GM12878 (cell line): ENCODE data around the gene NPSR1. TPM values are rescaled to one million over a fixed set of nuclear protein-coding genes. Genes with fewer than 3 reads are reported as not detected.

Source experiments
- ATAC-seq: fragments of 200-7000 bp; cut with Tn5 transposase; 3 replicates; pipeline ENCODE4 v1.9.1; 2020; ENCODE audit warnings: mild to moderate bottlenecking, moderate library complexity
- BruUV-seq: library from RNA; stranded (reverse); fragments of 400-500 nt; replicated peaks from 2 replicates; lab custom pipeline; 2021; lab: Mats Ljungman, UMichigan
- CTCF ChIA-PET: fragments of 300-600 bp; sonication (Branson Sonifier 250); formaldehyde crosslinking; extraction: SDS; loops from one replicate; lab custom pipeline; 2021; ENCODE audit warnings: inconsistent platforms; lab: Yijun Ruan, JAX
- POLR2A ChIA-PET: fragments of 350-600 bp; formaldehyde crosslinking; extraction: SDS; loops from one replicate; lab custom pipeline; 2021; ENCODE audit warnings: inconsistent platforms; lab: Charles Lee
- RAD21 ChIA-PET: fragments of 300-600 bp; sonication (Branson Sonifier 250); formaldehyde crosslinking; loops from one replicate; lab custom pipeline; 2023; ENCODE audit warnings: antibody characterized with exemption; ENCODE audit not compliant: unreplicated experiment; lab: Charles Lee
- SMC1A ChIA-PET: fragments of 300-600 bp; sonication (Branson Sonifier 250); formaldehyde crosslinking; loops from one replicate; lab custom pipeline; 2023; ENCODE audit not compliant: unreplicated experiment, uncharacterized antibody; lab: Charles Lee
- DNase-seq: peaks from one replicate; pipeline ENCODE4 v3.0.0-alpha.2; 2011; ENCODE audit warnings: low read depth, low spot score
- FAIRE-seq: peaks from 3 replicates; lab custom pipeline; 2011; peaks lifted over from hg19 to GRCh38; lab: Jason Lieb, UNC
- H2AFZ ChIP-seq: 2 replicates; pipeline ENCODE4 v1.6.0; 2011; ENCODE audit warnings: low read depth, low read length, control low read depth; ENCODE audit not compliant: control insufficient read depth
- H3K27ac ChIP-seq: 2 replicates; pipeline ENCODE4 v1.5.1; 2011; ENCODE audit warnings: control low read depth; ENCODE audit not compliant: control insufficient read depth, insufficient read depth
- H3K27me3 ChIP-seq, 2 experiments: replicated peaks in 1 of 2; 2 replicates each; pipeline versions ENCODE4 v1.6.0 to v1.6.1; 2011; ENCODE audit warnings: low read length in 1 of 2; ENCODE audit not compliant: control insufficient read depth in 2 of 2, insufficient read depth in 2 of 2
- H3K36me3 ChIP-seq, 2 experiments: 2 replicates each; pipeline ENCODE4 v1.5.1; 2011; ENCODE audit warnings: low read length in 1 of 2; ENCODE audit not compliant: control insufficient read depth in 2 of 2, insufficient read depth in 2 of 2
- H3K4me1 ChIP-seq: 2 replicates; pipeline ENCODE4 v1.6.1; 2011; ENCODE audit warnings: mild to moderate bottlenecking, low read length, moderate library complexity, mixed read lengths; ENCODE audit not compliant: control insufficient read depth, insufficient read depth
- H3K4me2 ChIP-seq: 2 replicates; pipeline ENCODE4 v1.6.0; 2011; ENCODE audit warnings: control low read depth; ENCODE audit not compliant: control insufficient read depth, insufficient read depth
- H3K4me3 ChIP-seq: fragments of 200-600 bp; sonication (generic); 2 replicates; pipeline ENCODE4 v1.5.1; 2016
- H3K79me2 ChIP-seq: 2 replicates; pipeline ENCODE4 v1.6.0; 2011; ENCODE audit warnings: low read length; ENCODE audit not compliant: control insufficient read depth, insufficient read depth
- H3K9ac ChIP-seq: 2 replicates; pipeline ENCODE4 v1.8.0; 2011; ENCODE audit warnings: low read length, control low read depth, mixed read lengths; ENCODE audit not compliant: control insufficient read depth, insufficient read depth
- H3K9me3 ChIP-seq: replicated peaks from 3 replicates; pipeline ENCODE4 v1.5.1; 2011; ENCODE audit warnings: mild to moderate bottlenecking, low read length; ENCODE audit not compliant: control insufficient read depth, insufficient read depth
- H4K20me1 ChIP-seq: 2 replicates; pipeline ENCODE4 v1.6.0; 2011; ENCODE audit not compliant: control insufficient read depth, insufficient read depth
- BACH1 ChIP-seq: fragments of 450-650 bp; IDR thresholded peaks from 2 replicates; pipeline ENCODE4 v1.6.1; 2017; ENCODE audit warnings: mild to moderate bottlenecking, borderline replicate concordance
- BRCA1 ChIP-seq: IDR thresholded peaks from 2 replicates; pipeline ENCODE4 v1.6.1; 2011; ENCODE audit warnings: low read depth, low read length, improper control_type of control experiment
- CBX3 ChIP-seq: fragments of 200-600 bp; sonication (generic); IDR thresholded peaks from 2 replicates; pipeline ENCODE4 v1.6.1; 2016; ENCODE audit warnings: low read depth, borderline replicate concordance
- DPF2 ChIP-seq: fragments of 450-650 bp; IDR thresholded peaks from 2 replicates; pipeline ENCODE4 v1.6.1; 2017; ENCODE audit warnings: mild to moderate bottlenecking
- E2F4 ChIP-seq: IDR thresholded peaks from 2 replicates; pipeline ENCODE4 v1.6.1; 2012; ENCODE audit warnings: low read depth, low read length, improper control_type of control experiment
- E2F8 ChIP-seq: fragments of 450-650 bp; IDR thresholded peaks from 2 replicates; pipeline ENCODE4 v1.6.1; 2018; ENCODE audit warnings: mild to moderate bottlenecking, low read depth, moderate library complexity; ENCODE audit not compliant: partially characterized antibody
- ELK1 ChIP-seq: IDR thresholded peaks from 2 replicates; pipeline ENCODE4 v1.6.1; 2012; ENCODE audit warnings: low read depth, low read length, improper control_type of control experiment
- IKZF1 ChIP-seq: fragments of 450-650 bp; conservative IDR thresholded peaks from 2 replicates; pipeline ENCODE4 v1.6.1; 2017; ENCODE audit warnings: antibody characterized with exemption, mild to moderate bottlenecking
- KDM1A ChIP-seq: fragments of 200-600 bp; sonication (generic); IDR thresholded peaks from 2 replicates; pipeline ENCODE4 v1.6.1; 2016; ENCODE audit warnings: borderline replicate concordance
- NR2C2 ChIP-seq: IDR thresholded peaks from 2 replicates; pipeline ENCODE4 v1.6.1; 2011; ENCODE audit warnings: borderline replicate concordance, low read depth; ENCODE audit not compliant: control insufficient read depth, insufficient read length
- POLR2A ChIP-seq: IDR thresholded peaks from 2 replicates; pipeline ENCODE4 v1.6.1; 2011; ENCODE audit warnings: low read depth, mild to moderate bottlenecking, low read length
- SIN3A ChIP-seq: IDR thresholded peaks from 2 replicates; pipeline ENCODE4 v1.6.1; 2012; ENCODE audit warnings: low read depth, low read length, improper control_type of control experiment
- SP1 ChIP-seq: IDR thresholded peaks from one replicate; pipeline ENCODE4 v1.6.1; 2011; ENCODE audit warnings: low read depth, low read length
- ZNF24 ChIP-seq: fragments of 450-650 bp; IDR thresholded peaks from 2 replicates; pipeline ENCODE4 v1.6.1; 2017; ENCODE audit warnings: antibody characterized with exemption, mild to moderate bottlenecking
- ZNF592 ChIP-seq: fragments of 450-650 bp; IDR thresholded peaks from 2 replicates; pipeline ENCODE4 v1.6.1; 2017; ENCODE audit warnings: mild to moderate bottlenecking, moderate library complexity
- ZZZ3 ChIP-seq: IDR thresholded peaks from 2 replicates; pipeline ENCODE4 v1.6.1; 2011; ENCODE audit warnings: low read depth; ENCODE audit not compliant: control insufficient read depth, insufficient read length
- WGBS: methylation state at CpG from one replicate; pipeline ENCODE4 v1.1.6; 2016; ENCODE audit warnings: low lambda C conversion rate; ENCODE audit not compliant: insufficient replicate concordance, insufficient coverage; ENCODE audit errors: missing lambda C conversion rate; 5-methylcytosine and 5-hydroxymethylcytosine counted together
- in situ Hi-C: fragments of 300-500 bp; cut with MboI; formaldehyde crosslinking; loops from 9 replicates; pipeline ENCODE4 v1.14.3; 2018; ENCODE audit warnings: mixed read lengths
- intact Hi-C: fragments of 100-400 bp; cut with micrococcal nuclease; formaldehyde crosslinking; loops from one replicate; pipeline ENCODE4 v1.14.2; 2022; ENCODE audit not compliant: unreplicated experiment
- polyA plus RNA-seq, 11 experiments: library from polyadenylated mRNA; depleted of rRNA in 4 of 11; unstranded in 6 of 11; stranded (reverse) in 5 of 11; fragments of >200 nt; fragmentation: Nextera tagmentation in 4 of 11; fragmentation: Illumina TruSeq in 1 of 11; extraction: Ambion mirVana in 4 of 11; extraction: Trizol in 1 of 11; gene quantifications; 1 replicate in 1 of 11; 2 replicates in 10 of 11; pipeline versions ENCODE4 v1.2.1 to v1.2.3, GENCODE V29; 2011 to 2016; ENCODE audit warnings: inconsistent platforms in 2 of 11, missing spikeins in 2 of 11, low read depth in 1 of 11
- total RNA-seq, 4 experiments: library from RNA; depleted of rRNA in 3 of 4; stranded (reverse); fragments of >200 nt in 3 of 4; fragmentation: Illumina TruSeq in 1 of 4; extraction: Trizol in 1 of 4; gene quantifications; 2 replicates each; pipeline versions ENCODE4 v1.2.1 to v1.2.3, GENCODE V29; 2013 to 2021

NPSR1 gene
- total and polyA plus RNA-seq, 10 of the 15 experiments (the other 5 are each of a cell fraction or from before 2014, with no cell fraction given) = 0.20 TPM; not detected in 9

DNA sequence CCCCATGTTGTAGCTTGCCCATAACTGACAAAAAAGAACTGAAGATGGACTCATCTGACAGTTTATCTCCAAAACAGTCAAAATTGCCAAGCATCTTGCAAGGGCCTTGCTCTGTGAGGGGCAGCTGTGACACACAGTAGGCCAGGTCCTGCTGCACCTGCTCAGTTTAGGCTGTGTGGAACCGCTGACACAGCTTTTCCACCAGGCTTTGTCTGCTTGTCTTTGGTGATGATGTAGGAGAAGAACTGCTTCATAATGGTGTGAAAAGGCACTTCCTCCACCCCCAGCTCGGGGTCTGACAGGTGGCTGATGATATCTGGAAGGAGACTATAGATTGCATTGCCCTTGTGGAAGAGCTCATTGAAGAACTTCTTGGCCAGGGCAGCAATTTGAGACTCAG lies 92.6 kb downstream of the NPSR1 start:
- H2AFZ ChIP-seq = no peak overlapping the region
- H3K27me3 ChIP-seq = no peaks in the 10 kb centered on the region
- POLR2A ChIA-PET = interaction anchor here (0.7 to 2.4 kb wide), 8 partner anchors 8 to 71 kb away, joined by 3 to 8 read pairs (median 4); no protein-coding TSS in a partner anchor
- TF ChIP-seq ZNF24 (no peak), ZZZ3 (no peak), CBX3 (no peak), DPF2 (peak; percentile 79; the same call in 1 of the 2 replicates), E2F4 (no peak), BRCA1 (no peak), POLR2A (no peak), KDM1A (no peak), NR2C2 (no peak), ELK1 (no peak), SP1 (no peak), SIN3A (no peak), IKZF1 (peak; percentile 46; the same call in 1 of the 2 replicates), E2F8 (no peak), ZNF592 (no peak), BACH1 (peak; percentile 35; the same call in 1 of the 2 replicates)
- H3K4me2 ChIP-seq = no peak overlapping the region
- H3K4me1 ChIP-seq = no peaks in the 10 kb centered on the region
- H3K36me3 ChIP-seq = no peaks in the 10 kb centered on the region
- in situ Hi-C loops = no loop called here
- ATAC-seq (no peak), FAIRE-seq (no peak), DNase-seq (no peak)
- no peaks in the 10 kb centered on the region for H3K79me2 ChIP-seq
- no peak overlapping the region for H3K27ac ChIP-seq
- no peak overlapping the region for H3K9ac ChIP-seq
- CTCF ChIA-PET = interaction anchor here (2.1 kb wide), 1 partner anchor 16 kb away, joined by 12 read pairs; no protein-coding TSS in a partner anchor
- RAD21 ChIA-PET = interaction anchor here (0.7 to 16.3 kb wide), 4 partner anchors 7 to 284 kb away, joined by 3 to 362 read pairs (median 27); no protein-coding TSS in a partner anchor
- no peak overlapping the region for H3K4me3 ChIP-seq
- BruUV-seq = no TSS peak
- intact Hi-C loops = loop anchor here (10.0 kb wide), 1 partner anchor 974 kb away; no protein-coding TSS in a partner anchor
- H3K9me3 ChIP-seq = no peaks in the 10 kb centered on the region; the same call in 2 of the 3 replicates
- 0% methylated on average over 2 of the region's 2 CpGs for WGBS
- no peaks in the 10 kb centered on the region for H4K20me1 ChIP-seq
- SMC1A ChIA-PET = interaction anchor here (0.8 to 14.2 kb wide), 8 partner anchors 9 to 78 kb away, joined by 3 to 220 read pairs (median 4); no protein-coding TSS in a partner anchor
